Suprapubic skin (tissue), 4 donors: ENCODE data around the gene TTLL5.

Experiments
- EP300 ChIP-seq: sonication (generic); formaldehyde crosslinking; IDR thresholded peaks from one replicate; pipeline ENCODE4 v1.6.1; 2017; ENCODE audit warnings: antibody characterized with exemption
- POLR2AphosphoS5 ChIP-seq, 3 donors: sonication (generic); formaldehyde crosslinking; IDR thresholded peaks; one replicate each; pipeline ENCODE4 v1.6.1; 2017; ENCODE audit warnings: antibody characterized with exemption in 3 of 3

GRCh38 chr14:75720842-75721498 lies 59.9 kb downstream of the TTLL5 start:
- TF ChIP-seq EP300 (no peak), POLR2AphosphoS5 (IDR thresholded peaks at IDR 0.05) (no peak)
